GM20000 (cell line): ENCODE results near the gene DOCK6.

Source experiments
- DNase-seq: peaks from one replicate; pipeline ENCODE4 v3.0.0; 2012; ENCODE audit warnings: low spot score
- TF ChIP-seq, protein P1 (sequence below): IDR thresholded peaks from 2 replicates; pipeline ENCODE4 v1.5.1; 2012; ENCODE audit warnings: mild to moderate bottlenecking, control low read depth; ENCODE audit errors: extremely low read depth, missing control alignments

DOCK6 gene

DNA sequence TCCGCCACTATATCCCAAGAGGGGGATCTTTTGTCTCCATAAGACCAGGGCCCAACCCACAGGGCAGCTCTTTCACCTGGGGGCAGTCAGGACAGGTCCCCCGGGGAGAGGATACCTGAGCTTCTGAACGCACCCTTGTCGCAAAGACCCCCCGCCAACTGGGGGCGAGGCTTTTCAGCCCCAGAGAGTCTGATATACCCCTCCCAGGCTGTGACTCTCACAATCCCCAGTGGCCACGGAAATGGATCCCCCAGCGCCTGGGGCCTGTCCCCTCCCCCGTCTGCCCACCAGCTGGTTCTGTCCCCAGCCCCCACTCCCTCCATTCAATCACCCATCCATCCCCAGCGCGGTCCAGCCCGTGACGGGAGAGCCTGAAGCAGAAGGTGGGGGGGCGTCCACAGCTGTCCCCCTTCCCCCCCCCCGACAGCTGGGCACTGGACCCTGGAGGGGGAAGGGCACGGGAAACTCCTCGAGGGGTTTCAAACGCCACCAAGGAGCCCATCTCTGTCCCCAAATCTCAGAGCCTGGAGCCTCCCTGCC, 823 bp downstream of the DOCK6 start:
- peak; percentile 30 for DNase-seq
- TF ChIP-seq, protein P1, sequence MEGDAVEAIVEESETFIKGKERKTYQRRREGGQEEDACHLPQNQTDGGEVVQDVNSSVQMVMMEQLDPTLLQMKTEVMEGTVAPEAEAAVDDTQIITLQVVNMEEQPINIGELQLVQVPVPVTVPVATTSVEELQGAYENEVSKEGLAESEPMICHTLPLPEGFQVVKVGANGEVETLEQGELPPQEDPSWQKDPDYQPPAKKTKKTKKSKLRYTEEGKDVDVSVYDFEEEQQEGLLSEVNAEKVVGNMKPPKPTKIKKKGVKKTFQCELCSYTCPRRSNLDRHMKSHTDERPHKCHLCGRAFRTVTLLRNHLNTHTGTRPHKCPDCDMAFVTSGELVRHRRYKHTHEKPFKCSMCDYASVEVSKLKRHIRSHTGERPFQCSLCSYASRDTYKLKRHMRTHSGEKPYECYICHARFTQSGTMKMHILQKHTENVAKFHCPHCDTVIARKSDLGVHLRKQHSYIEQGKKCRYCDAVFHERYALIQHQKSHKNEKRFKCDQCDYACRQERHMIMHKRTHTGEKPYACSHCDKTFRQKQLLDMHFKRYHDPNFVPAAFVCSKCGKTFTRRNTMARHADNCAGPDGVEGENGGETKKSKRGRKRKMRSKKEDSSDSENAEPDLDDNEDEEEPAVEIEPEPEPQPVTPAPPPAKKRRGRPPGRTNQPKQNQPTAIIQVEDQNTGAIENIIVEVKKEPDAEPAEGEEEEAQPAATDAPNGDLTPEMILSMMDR, result no peak

DNA sequence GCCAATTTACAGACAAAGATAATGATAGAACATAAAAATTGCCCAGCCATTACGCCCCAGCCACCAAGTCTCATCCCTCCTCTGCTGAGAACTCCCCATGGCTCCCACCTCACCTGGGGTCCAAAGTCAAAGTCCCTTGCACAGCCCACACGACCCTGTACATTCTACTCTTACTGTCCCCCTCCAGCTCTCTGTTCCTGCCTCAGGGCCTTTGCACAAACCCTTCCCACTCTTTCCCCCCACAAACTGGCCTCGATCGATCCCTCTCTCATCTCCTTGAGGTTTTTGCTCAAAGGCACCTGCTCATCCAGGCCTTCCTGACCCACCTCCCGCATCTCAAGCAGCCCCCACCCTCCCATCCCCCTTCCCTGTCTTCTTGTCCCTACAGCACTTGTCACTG, 1.3 kb downstream of the DOCK6 start:
- peak; percentile 13 for DNase-seq
- TF ChIP-seq, protein P1, result no peak

GRCh38 chr19:11257846-11258380, 4.4 kb downstream of the DOCK6 start:
- DNase-seq, result no peak
- TF ChIP-seq, protein P1, result no peak

- DNase-seq, result no peak
- TF ChIP-seq, protein P1, result no peak
These were observed 6.1 kb downstream of the DOCK6 start for GRCh38 chr19:11256189-11256588.

DNA sequence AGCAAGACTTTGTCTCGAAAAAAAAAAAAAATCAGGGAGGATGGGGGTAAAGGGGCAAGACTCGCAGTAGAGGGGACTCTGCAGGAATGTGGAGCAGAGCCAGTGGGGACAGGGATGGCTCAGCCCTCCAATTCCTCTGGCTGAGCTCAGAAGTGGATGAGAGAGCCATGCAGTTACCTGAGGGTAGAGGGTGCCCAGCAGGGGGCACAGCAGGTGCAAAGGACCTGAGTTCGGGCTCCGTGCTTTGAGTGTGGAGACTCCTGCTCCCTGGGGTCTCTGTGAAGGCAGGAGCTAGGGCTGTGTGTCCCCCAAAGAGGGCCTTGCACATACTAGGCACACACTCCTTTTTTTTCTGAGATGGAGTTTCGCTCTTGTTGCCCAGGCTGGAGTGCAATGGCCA, 7.7 kb downstream of the DOCK6 start:
- TF ChIP-seq, protein P1, result no peak

GRCh38 chr19:11252665-11253355, 9.5 kb downstream of the DOCK6 start:
- DNase-seq, result no peak
- TF ChIP-seq, protein P1, result no peak

More for the DNA sequence above, 7.7 kb downstream of the DOCK6 start:
- DNase-seq, result no peak

- DNase-seq, result no peak
- TF ChIP-seq, protein P1, result no peak
These were observed 10.5 kb downstream of the DOCK6 start for GRCh38 chr19:11251650-11252314.
